Stimulated activated CD8-positive, alpha-beta memory T cell treated with anti-CD3 and anti-CD28 coated beads, Interleukin-12 subunit alpha, Interleukin-12 subunit beta, amount 100 ng/mL, for 24 hours (primary cell): ENCODE results near the gene TAS2R40.

ENCODE experiments used
- DNase-seq: peaks from one replicate; pipeline ENCODE4 v3.0.0-alpha.2; 2020; ENCODE audit errors: extremely low read depth

The TAS2R40 gene

GRCh38 chr7:143223784-143224183, 1.9 kb downstream of the TAS2R40 start:
- DNase-seq, result no peak

- no peak for DNase-seq
Observed at GRCh38 chr7:143225047-143225446, 3.2 kb downstream of the TAS2R40 start.

DNA sequence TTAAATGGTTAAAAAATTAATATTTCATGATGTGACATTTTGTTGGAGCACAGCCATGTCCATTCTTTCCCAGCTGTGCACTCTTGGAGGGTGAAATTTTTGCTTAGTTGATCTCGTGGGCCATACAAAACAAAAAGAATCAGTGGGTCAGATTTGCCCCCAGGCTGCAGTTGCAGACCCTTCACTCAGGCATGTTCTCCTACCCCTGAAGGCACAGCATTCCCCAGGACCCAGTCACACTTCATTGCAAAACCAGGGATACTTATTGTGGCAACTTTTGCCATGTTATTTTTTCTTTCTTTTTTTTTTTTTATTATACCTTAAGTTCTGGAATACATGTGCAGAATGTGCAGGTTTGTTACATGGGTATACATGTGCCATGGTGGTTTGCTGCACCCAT, 6.0 kb downstream of the TAS2R40 start:
- DNase-seq, result no peak

DNA sequence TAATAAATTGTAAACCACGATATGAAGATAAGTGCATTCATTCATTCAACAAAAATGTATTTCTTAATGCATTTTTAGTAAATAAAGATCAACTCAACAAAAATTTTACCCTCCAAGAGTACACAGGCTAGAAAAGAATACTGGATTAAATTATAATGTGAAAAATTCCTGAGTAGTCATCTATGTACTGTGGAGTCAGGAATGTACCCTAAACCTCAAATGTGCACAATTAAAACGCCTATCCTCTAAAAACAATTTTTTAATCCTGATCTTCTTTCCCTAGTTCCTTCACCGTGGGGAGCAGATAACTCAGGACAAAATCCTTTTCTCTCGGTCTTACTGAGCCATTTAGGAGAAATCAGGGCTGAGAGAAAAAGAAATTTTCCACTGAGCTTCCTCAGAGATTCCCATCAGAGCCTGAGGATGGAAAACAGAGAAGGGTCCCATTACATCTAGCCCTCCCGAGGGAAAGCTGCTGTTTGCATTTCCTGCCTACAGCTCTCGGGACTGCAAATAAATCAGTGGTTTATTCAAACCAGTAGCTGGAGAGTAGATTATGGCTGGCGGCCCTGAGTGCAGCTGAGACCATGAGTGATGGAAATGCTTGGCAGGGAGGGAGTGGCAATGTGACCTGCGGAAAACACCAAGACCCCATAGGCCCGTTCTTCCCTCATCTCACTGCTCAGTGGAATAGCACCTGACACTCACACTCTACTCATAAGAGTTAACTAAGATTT, 7.4 kb downstream of the TAS2R40 start:
- DNase-seq, result no peak

DNA sequence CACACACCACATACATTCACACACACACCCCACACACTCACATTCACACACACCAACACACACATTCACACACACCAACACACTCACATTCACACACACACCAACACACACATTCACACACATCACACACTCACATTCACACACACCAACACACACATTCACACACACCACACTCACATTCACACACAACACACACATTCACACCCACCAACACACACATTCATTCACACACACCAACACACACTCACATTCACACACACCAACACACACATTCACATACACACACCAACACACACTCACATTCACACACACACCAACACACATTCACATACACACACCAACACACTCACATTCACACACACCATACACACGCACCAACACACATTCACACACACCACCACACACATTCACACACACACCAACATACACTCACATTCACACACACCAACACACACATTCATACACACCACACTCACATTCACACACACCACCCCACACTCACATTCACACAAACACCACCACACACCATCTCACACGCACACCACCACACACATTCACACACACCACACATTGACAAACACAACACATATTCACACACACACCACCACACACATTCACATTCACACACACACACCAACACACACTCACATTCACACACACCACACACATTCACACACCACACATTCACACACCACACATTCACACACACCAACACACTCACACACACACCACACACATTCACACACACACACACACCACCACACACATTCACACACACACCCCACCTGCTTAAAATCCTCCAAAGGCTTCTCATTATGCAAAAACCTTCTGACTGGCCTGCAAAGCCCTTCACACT, 9.0 kb downstream of the TAS2R40 start:
- DNase-seq, result no peak

- DNase-seq, result no peak
Observed at GRCh38 chr7:143233816-143234532, 12.1 kb downstream of the TAS2R40 start.

DNA sequence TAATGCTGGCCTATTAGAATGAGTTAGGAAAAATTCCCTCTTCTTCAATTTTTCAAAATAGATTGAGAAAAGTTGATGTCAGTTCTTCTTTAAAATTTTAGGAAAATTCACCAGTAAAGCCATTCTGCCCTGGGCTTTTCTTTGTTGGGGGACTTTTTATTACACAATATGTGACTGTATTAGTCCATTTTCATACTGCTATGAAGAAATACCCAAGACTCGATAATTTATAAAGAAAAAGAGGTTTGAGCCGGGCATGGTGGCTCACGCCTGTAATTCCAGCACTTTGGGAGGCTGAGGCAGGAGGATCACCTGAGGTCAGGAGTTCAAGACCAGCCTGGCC, 12.7 kb downstream of the TAS2R40 start:
- no peak for DNase-seq

GRCh38 chr7:143235561-143235960, 13.7 kb downstream of the TAS2R40 start:
- DNase-seq, result no peak

DNA sequence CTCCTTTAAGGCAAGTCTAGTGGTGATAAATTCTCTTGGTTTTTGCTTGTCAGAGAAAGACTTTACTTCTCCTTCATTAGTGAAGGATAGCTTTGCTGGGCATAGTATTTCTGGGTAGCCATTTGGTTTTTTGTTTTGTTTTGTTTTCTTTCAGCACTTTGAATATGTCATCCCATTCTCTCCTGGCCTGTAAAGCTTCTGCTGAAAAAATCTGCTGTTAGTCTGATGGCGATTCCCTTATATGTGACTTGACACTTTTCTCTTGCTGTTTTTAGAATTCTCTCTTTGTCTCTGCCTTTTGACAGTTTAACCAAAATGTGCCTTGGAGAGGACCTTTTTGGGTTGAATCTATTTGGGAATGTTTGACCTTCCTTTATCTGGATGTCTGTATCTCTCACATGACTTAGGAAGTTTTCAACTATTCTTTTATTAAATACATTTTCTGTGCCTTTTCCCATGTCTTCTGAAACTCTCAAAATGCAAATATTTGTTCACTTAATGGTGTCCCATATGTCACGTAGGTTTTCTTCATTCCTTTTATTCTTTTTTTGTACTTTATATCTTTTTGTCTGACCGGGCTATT, 14.7 kb downstream of the TAS2R40 start:
- DNase-seq, result no peak

DNA sequence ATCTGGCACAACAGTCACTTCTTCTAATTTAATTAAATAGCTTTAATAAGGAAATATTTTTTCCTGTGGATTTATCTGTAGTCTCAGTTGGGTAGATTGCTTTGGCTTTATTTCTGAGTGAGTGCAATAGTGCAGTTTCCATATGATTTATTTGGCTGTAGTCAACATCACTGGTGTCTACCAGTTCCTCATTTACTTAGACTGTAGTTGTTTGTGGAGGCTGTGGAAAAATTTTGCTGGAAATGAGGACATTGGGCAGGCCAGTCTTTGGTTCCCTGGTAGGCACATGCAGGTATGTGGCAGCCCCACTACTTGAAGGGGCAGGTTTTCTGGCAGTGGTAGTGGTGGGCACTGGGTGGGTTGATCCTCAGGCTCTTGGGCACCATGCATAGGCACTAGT, 15.5 kb downstream of the TAS2R40 start:
- DNase-seq, result no peak

- no peak for DNase-seq
Observed at GRCh38 chr7:143238289-143238980, 16.6 kb downstream of the TAS2R40 start.

GRCh38 chr7:143239813-143240212, 18.0 kb downstream of the TAS2R40 start:
- no peak for DNase-seq

- DNase-seq, result no peak
Observed at GRCh38 chr7:143240291-143241168, 18.7 kb downstream of the TAS2R40 start.

- DNase-seq, result no peak
Observed at GRCh38 chr7:143242306-143242705, 20.5 kb downstream of the TAS2R40 start.

- DNase-seq, result no peak
Observed at GRCh38 chr7:143243111-143243510, 21.3 kb downstream of the TAS2R40 start.

DNA sequence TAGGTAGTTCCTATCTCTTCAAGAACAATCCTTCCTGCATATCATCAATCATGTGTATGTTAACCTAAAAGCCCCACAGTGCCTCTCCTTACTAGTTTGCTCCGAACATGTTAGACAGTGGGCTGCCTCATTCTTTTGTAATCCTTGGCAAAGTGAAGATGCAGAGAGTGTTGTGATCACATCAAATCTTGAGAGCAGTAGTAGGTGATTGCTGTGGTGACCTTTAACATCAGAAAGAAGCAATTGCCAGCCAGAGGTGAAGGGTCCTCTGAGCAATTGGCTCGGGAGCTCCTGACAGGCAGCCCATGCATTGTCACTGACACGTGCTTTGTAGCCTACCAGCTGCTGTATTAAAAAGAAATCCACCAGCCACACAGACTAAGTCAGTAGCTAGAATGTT, 21.8 kb downstream of the TAS2R40 start:
- no peak for DNase-seq

DNA sequence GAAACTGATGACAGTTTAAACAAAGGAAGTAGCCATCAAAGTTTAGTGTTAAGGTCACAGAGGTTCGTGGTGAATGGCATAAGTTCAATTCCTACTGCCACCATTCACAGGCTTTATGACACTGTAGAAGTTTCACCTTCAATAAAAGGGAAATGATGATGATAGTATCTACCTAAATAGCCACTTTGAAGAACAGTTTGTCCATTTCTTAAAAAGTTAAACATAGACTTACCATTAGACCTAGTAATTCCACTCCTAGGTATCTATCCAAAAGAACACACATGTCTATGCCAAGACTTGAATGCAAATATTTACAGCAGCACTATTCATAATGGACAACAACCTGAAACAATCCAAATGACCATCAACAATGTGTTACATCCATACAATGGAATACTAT, 22.5 kb downstream of the TAS2R40 start:
- DNase-seq, result no peak

DNA sequence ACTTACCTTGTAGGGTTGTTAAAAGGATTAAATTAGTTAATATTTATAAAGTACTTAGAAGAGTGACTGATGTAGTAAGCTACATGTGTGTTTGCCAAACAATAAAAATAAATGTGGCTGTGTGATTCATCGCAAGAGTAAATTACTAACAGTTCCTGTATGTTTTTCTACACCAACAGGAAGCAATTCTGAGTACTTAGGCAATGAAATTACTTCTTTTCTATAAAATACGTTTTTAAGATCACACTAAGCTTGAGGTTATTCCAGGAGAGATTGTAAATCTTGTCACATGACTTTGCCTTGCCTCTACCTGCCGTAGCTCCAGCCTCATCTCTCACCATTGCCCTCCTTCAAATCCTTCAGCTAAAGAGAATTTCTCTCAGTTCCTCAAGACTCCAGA, 23.3 kb downstream of the TAS2R40 start:
- DNase-seq, result no peak

- no peak for DNase-seq
Observed at GRCh38 chr7:143247372-143247771, 25.5 kb downstream of the TAS2R40 start.

DNA sequence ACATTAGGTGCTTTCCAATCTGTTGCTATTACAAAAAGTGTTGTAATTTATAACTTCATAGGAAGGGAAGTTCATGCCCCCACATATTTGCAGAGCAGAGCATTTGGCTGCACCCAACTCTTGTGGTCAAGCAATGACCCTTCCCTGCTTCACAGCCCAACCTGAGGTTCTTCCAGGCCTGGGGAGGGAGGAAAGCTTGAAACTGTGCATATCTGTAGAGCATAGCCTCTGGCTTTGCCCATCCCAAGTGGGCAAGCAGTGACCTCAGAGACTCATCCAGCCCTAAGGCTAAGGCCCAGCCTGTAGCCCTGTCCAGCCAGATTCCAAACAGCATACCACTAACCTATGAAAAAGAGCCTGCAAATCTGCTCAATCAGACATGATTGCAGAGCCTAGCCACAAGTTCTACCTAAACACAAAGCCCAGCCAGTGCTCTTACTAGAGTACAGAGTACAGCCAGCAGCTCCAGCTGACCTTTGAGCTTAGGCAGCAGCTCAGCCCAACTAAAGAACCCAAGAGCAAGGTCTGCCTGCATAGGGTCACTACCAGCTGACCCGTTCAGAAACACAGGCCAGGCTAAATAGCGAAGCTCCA, 27.0 kb downstream of the TAS2R40 start:
- DNase-seq, result no peak
